ENCODE results near the gene LMBR1. TPM values are rescaled to one million over a fixed set of nuclear protein-coding genes. Genes with fewer than 3 reads are reported as not detected.

LMBR1 gene
- total and polyA plus RNA-seq, 4 donors = 11.2 to 35.7 (median 17.9) TPM

DNA sequence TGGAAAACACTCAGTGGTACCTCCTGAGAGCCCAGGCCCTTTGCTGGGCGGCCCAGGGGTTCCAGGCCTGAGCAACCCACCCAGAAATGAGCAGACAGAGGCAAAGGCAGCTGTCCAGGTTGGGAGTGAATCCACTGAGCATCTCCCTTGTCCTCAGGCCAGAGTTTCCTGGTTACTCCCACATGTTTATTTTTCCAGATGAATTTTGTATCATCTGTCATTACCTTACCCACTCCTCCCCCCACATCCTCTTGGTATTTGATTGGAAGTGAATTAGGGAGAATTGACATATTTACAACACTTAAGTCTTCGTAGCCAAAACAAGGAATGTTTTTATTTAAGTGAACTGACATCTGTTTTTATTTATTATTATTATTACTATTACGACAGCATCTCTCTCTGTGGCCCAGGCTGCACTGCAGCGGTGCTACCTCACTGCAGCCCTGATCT lies 13.2 kb upstream of the LMBR1 start:
- Histone ChIP-seq H3K4me1 (ENCODE audit: control insufficient read depth in 4 of 4, insufficient read depth in 4 of 4, low read length in 3 of 4) (peaks cover 0 to 5% (median 4%) of the 10 kb centered on the region in 4 donors), H3K27me3 (ENCODE audit: control insufficient read depth in 4 of 4, insufficient read depth in 4 of 4, low read length in 3 of 4) (no peaks in the 10 kb centered on the region), H3K27ac (ENCODE audit: low read depth in 1 of 2, low read length in 2 of 2) (no peak overlapping the region), H3K9me3 (ENCODE audit: control insufficient read depth in 4 of 4, low read length in 3 of 4) (no peaks in the 10 kb centered on the region), H3K4me3 (ENCODE audit: low read depth in 1 of 3, low read length in 3 of 3) (no peak overlapping the region), H3K36me3 (ENCODE audit: control insufficient read depth in 4 of 4, insufficient read depth in 3 of 4, low read depth in 1 of 4, low read length in 3 of 4) (no peaks in the 10 kb centered on the region), H3K9ac (ENCODE audit: low read depth in 1 of 2, low read length in 2 of 2) (no peak overlapping the region)
- 87% methylated on average over 4 of the region's 4 CpGs for WGBS
- no peak for DNase-seq (ENCODE audit: low spot score)
- TF ChIP-seq, protein P1, sequence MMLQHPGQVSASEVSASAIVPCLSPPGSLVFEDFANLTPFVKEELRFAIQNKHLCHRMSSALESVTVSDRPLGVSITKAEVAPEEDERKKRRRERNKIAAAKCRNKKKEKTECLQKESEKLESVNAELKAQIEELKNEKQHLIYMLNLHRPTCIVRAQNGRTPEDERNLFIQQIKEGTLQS (IDR thresholded peaks at IDR 0.05) = no peak
- TF ChIP-seq YY1 (IDR thresholded peaks at IDR 0.05) = no peak
- no peak for TF ChIP-seq HNF4A (conservative IDR thresholded peaks at IDR 0.05)
- TF ChIP-seq, protein P2, sequence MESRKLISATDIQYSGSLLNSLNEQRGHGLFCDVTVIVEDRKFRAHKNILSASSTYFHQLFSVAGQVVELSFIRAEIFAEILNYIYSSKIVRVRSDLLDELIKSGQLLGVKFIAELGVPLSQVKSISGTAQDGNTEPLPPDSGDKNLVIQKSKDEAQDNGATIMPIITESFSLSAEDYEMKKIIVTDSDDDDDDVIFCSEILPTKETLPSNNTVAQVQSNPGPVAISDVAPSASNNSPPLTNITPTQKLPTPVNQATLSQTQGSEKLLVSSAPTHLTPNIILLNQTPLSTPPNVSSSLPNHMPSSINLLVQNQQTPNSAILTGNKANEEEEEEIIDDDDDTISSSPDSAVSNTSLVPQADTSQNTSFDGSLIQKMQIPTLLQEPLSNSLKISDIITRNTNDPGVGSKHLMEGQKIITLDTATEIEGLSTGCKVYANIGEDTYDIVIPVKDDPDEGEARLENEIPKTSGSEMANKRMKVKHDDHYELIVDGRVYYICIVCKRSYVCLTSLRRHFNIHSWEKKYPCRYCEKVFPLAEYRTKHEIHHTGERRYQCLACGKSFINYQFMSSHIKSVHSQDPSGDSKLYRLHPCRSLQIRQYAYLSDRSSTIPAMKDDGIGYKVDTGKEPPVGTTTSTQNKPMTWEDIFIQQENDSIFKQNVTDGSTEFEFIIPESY (IDR thresholded peaks at IDR 0.05) = no peak
- TF ChIP-seq FOXA2 (IDR thresholded peaks at IDR 0.05) = no peak
- no peak for TF ChIP-seq GABPA (IDR thresholded peaks at IDR 0.05 in 1 of 2, conservative IDR thresholded peaks at IDR 0.05 in 1 of 2)
- TF ChIP-seq FOXA1 (IDR thresholded peaks at IDR 0.05) = no peak
- no peak for TF ChIP-seq RXRA (IDR thresholded peaks at IDR 0.05)
- no peak for TF ChIP-seq CTCF (IDR thresholded peaks at IDR 0.05; ENCODE audit: low read depth, low read length, missing input control)
- no peak for TF ChIP-seq TAF1 (conservative IDR thresholded peaks at IDR 0.05)
- no peak for TF ChIP-seq REST (IDR thresholded peaks at IDR 0.05)
- no peak for TF ChIP-seq HNF4G (IDR thresholded peaks at IDR 0.05)
- TF ChIP-seq EGR1 (IDR thresholded peaks at IDR 0.05; ENCODE audit: low read depth in 2 of 2) = no peak
- TF ChIP-seq NR2F2 (IDR thresholded peaks at IDR 0.05) = no peak
- TF ChIP-seq, protein P3, sequence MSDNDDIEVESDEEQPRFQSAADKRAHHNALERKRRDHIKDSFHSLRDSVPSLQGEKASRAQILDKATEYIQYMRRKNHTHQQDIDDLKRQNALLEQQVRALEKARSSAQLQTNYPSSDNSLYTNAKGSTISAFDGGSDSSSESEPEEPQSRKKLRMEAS (IDR thresholded peaks at IDR 0.05) = no peak
- TF ChIP-seq SP1 (IDR thresholded peaks at IDR 0.05) = no peak
- no peak for TF ChIP-seq RAD21 (IDR thresholded peaks at IDR 0.05)
- TF ChIP-seq JUND (IDR thresholded peaks at IDR 0.05) = no peak
